Activated T-cell treated with anti-CD3 and anti-CD28 coated beads, Interleukin-2, amount 50 U/mL, for 24 hours (primary cell): ENCODE measurements around the gene HEATR9.
"Not testable (repeated sequence)": the region's sequence is repeated elsewhere in the genome, so short reads cannot be mapped to it uniquely, and the experiment has no call there.

Experiments
- DNase-seq: peaks from one replicate; pipeline ENCODE4 v3.0.0-alpha.2; 2020
- H3K27ac Mint-ChIP-seq: 2 replicates; pipeline ENCODE4 v1.8.0; 2020; ENCODE audit warnings: mild to moderate bottlenecking, mixed read lengths
- H3K27me3 Mint-ChIP-seq: 2 replicates; pipeline ENCODE4 v1.8.0; 2020; ENCODE audit warnings: mixed read lengths
- H3K36me3 Mint-ChIP-seq: 2 replicates; pipeline ENCODE4 v1.8.0; 2020; ENCODE audit warnings: low read depth, mixed read lengths
- H3K4me1 Mint-ChIP-seq: 2 replicates; pipeline ENCODE4 v1.8.0; 2020; ENCODE audit warnings: low read depth, mixed read lengths
- H3K4me3 Mint-ChIP-seq: 2 replicates; pipeline ENCODE4 v1.8.0; 2020; ENCODE audit warnings: mild to moderate bottlenecking, moderate library complexity, mixed read lengths
- H3K9me3 Mint-ChIP-seq: 2 replicates; pipeline ENCODE4 v1.8.0; 2020; ENCODE audit warnings: mixed read lengths

Gene HEATR9

GRCh38 chr17:35900708-35901480 is 32.2 kb upstream of the HEATR9 start:
- peak overlapping the region; percentile 0 for H3K27ac Mint-ChIP-seq
- H3K27me3 Mint-ChIP-seq: no peaks in the 10 kb centered on the region
- peaks cover 52% of the 10 kb centered on the region for H3K4me1 Mint-ChIP-seq
- H3K36me3 Mint-ChIP-seq: no peaks in the 10 kb centered on the region
- peak overlapping the region; percentile 28 for H3K4me3 Mint-ChIP-seq
- DNase-seq: no peak
- H3K9me3 Mint-ChIP-seq: no peaks in the 10 kb centered on the region

- DNase-seq: no peak
- peaks cover 58% of the 10 kb centered on the region for H3K4me1 Mint-ChIP-seq
- no peaks in the 10 kb centered on the region for H3K27me3 Mint-ChIP-seq
- peak overlapping the region; percentile 66 for H3K27ac Mint-ChIP-seq
- H3K4me3 Mint-ChIP-seq: peak overlapping the region; percentile 6
- H3K9me3 Mint-ChIP-seq: no peaks in the 10 kb centered on the region
- H3K36me3 Mint-ChIP-seq: no peaks in the 10 kb centered on the region
Observed at GRCh38 chr17:35900280-35900679, 31.6 kb upstream of the HEATR9 start.

DNA sequence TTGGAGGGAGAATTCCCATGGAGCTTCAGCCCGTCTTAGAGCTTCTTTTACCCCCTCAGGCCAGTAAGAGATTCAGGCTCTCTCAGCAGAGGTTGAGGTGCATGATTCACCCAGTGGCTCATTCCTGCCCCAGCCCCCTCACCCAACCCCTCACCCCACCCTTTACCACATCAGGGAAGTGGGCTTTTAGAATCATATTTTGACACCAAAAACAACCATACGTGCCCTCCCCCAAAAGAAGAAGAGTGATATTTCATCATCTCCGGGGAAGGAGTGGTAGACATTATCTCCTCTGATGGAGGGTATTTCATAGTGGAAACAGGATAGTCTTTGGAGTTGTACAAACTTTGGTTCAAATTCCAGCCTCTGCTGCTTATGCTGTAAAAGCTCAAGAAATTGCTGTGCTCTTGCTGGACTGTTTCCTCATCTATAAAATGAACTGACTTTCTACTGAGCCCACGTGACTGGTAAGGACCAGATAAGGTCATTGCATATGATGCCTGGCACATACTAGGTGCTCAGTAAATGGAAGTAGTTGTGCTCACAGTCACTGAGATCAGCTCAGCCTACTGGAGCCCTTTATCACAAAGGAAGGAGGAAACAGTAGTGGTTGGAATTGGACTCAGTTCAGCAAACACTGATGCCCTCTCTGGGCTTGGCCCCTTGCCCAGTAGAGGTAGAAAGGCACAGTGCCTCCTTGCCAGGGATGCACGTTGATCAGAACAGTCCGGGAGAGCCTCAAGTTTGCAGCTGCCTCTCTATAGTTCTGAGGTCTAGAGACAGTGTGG is 29.8 kb upstream of the HEATR9 start:
- peak overlapping the region; percentile 83 for H3K27ac Mint-ChIP-seq
- peak overlapping the region; percentile 61 for H3K4me3 Mint-ChIP-seq
- no peak for DNase-seq

GRCh38 chr17:35897772-35898171 is 29.1 kb upstream of the HEATR9 start:
- not testable (repeated sequence) for DNase-seq, H3K36me3 Mint-ChIP-seq, H3K27me3 Mint-ChIP-seq, H3K9me3 Mint-ChIP-seq
- H3K27ac Mint-ChIP-seq: peak overlapping the region; percentile 83
- peak overlapping the region; percentile 61 for H3K4me3 Mint-ChIP-seq
- H3K4me1 Mint-ChIP-seq: peaks cover 67% of the 10 kb centered on the region

More for the DNA sequence above, 29.8 kb upstream of the HEATR9 start:
- Mint-ChIP-seq H3K27me3 (no peaks in the 10 kb centered on the region), H3K36me3 (no peaks in the 10 kb centered on the region), H3K4me1 (peaks cover 65% of the 10 kb centered on the region), H3K9me3 (no peaks in the 10 kb centered on the region)

DNA sequence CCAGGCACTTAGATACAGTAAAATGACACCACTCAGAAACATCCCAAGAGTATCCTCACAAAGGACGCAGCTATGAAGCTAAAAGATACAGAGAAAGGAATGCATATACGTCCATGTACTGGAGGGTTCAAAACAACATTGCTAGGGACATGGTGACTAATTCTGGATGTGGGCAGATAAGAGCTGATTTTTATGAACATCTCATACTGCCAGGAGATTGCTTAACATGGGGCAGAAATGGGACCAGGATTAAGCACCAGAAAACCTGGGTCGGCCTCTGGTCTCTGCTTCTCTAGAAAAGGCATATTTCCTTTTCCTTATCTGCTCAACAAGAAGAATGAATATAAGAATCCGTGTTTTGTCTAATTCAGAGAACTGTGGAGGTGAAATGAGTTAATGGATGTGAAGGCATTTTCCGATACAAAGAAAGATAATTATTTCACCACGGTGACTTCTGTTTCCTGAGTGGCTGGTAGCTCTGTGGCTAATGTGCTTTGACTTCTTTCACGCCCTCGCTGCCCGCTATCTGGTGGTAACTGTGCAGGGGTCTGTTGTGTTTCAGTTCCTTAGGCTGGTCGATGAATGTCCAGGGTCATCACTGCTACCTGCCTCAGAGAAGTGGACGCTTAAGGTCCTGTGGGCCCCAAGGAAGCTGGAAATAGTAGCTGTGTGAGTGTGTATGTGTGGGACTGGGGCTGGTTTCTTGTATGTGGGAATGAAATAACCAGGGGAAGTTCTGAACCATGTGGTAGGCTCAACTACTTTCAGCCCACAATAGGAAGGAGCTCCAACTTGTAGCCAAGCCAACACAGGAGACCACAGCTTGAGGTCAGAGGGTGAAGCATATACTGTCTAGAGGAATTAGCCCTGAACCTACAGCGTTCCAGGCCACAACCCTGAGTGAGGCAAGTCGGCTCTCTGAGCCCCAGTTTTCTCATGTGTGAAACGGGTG is 27.2 kb upstream of the HEATR9 start:
- DNase-seq: peak; percentile 51
- Mint-ChIP-seq H3K9me3 (no peaks in the 10 kb centered on the region), H3K4me3 (peak overlapping the region; percentile 44), H3K27ac (peak overlapping the region; percentile 93), H3K27me3 (no peaks in the 10 kb centered on the region), H3K36me3 (no peaks in the 10 kb centered on the region), H3K4me1 (peaks cover 77% of the 10 kb centered on the region)

DNA sequence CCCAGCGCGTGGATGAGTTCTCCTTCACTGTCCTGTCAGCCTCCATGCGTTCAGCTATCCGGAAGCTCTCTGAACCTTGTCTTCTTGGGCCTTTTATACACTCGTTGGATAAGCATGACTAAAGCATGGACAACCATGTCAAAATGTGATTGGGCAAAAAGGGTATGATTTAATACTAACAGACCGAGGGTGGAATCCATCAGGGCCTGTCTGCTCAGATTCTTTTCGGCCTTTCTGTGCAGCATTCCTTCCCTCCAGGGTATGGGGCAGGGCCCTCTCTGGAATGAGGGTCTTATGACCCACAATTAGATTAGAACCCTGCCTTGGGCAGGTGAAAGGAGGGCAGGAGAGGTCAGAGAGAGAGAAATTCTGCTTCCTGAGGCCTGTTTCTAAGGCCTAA is 25.5 kb upstream of the HEATR9 start:
- H3K27me3 Mint-ChIP-seq: no peaks in the 10 kb centered on the region
- no peak for DNase-seq
- H3K9me3 Mint-ChIP-seq: no peaks in the 10 kb centered on the region
- no peaks in the 10 kb centered on the region for H3K36me3 Mint-ChIP-seq
- no peak overlapping the region for H3K27ac Mint-ChIP-seq
- peaks cover 76% of the 10 kb centered on the region for H3K4me1 Mint-ChIP-seq
- no peak overlapping the region for H3K4me3 Mint-ChIP-seq

DNA sequence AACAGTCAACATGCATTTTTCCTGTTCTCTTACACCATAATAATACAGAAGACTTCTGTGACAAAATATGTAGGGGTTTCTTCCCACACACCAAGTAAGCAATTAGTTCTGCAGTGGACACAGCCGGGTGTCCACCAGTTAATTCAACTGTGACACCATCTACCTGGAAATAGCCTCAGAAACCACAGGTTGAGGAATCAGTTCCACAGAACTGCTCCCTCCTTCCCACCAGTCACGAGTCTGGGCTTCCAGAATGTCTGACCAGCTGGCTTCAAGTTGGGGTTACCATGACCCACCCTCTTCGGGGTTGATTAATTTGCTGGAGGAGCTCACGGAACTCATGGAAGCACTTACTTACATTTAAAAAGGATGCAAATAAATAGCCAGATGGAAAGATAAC is 25.1 kb upstream of the HEATR9 start:
- H3K36me3 Mint-ChIP-seq: no peaks in the 10 kb centered on the region
- H3K4me3 Mint-ChIP-seq: no peak overlapping the region
- no peaks in the 10 kb centered on the region for H3K9me3 Mint-ChIP-seq
- H3K27me3 Mint-ChIP-seq: no peaks in the 10 kb centered on the region
- DNase-seq: no peak
- no peak overlapping the region for H3K27ac Mint-ChIP-seq
- H3K4me1 Mint-ChIP-seq: peaks cover 76% of the 10 kb centered on the region

DNA sequence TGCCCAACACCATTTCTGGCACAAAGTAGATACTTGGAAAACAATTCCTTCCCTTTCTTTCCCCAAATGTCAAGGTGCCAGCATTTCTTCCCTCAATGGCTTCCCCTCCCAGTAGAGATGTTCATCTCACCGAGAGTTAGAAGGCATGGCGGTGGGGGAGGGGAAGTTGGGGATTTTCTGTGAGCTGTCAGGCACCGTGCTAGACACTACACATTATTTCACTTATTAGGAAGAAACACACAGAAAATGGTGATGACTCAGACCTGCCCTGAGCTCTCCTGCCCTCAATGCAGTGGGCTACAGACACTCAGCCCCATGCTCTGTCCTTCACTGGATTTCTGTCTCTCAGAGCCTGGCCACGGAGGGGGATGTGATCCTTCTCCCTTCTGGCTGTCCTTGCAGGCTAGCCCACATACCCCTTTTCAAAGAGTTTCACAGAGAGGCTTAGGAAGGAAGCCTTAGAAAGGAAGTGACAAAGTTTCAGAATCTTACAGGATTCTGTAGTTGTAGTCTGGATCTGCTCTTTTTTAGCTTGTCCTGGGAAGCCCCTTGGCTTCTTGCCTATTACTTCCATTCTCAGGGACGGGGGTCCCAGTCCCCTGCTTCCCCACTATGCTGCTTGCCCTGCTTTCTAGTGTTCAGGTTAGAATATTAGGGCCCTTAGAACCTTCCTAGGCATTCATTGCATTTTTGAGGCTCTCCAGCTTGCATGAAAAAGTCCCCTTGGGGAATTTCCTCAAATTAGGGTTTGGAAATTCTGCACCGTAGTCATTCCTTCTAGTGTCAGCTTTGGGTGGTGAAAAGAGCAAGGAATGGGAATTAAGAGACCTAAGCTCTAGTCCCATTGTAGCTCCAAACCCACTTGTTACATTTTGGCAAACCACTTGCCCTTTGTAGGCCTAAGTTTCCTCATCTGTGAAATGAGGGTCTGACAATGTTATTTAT is 23.7 kb upstream of the HEATR9 start:
- H3K27me3 Mint-ChIP-seq: no peaks in the 10 kb centered on the region
- peaks cover 71% of the 10 kb centered on the region for H3K4me1 Mint-ChIP-seq
- peak overlapping the region; percentile 75 for H3K27ac Mint-ChIP-seq
- peak overlapping the region; percentile 35 for H3K4me3 Mint-ChIP-seq
- no peaks in the 10 kb centered on the region for H3K9me3 Mint-ChIP-seq
- H3K36me3 Mint-ChIP-seq: no peaks in the 10 kb centered on the region
- DNase-seq: peak; percentile 71

DNA sequence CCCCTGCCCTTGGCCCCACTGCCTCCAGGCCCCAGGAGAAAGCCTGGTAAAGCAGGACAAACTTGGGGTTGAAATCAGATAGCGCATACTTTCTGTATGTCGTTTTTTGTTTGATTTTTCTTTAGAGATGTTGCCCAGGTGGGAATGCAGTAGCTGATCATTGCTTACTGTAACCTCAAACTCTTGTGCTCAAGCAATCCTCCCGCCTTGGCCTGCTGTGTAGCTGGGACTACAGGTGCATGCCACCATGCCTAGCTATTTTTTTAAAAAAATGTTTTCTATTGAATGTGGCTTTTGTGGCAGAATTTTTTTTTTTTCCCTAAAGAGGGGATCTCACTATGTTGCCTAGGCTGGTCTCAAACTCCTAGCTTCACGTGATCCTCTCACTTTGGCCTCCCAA is 22.6 kb upstream of the HEATR9 start:
- H3K9me3 Mint-ChIP-seq: no peaks in the 10 kb centered on the region
- H3K27ac Mint-ChIP-seq: peak overlapping the region; percentile 31
- no peaks in the 10 kb centered on the region for H3K36me3 Mint-ChIP-seq
- H3K27me3 Mint-ChIP-seq: no peaks in the 10 kb centered on the region
- peaks cover 68% of the 10 kb centered on the region for H3K4me1 Mint-ChIP-seq
- H3K4me3 Mint-ChIP-seq: no peak overlapping the region
- DNase-seq: no peak

DNA sequence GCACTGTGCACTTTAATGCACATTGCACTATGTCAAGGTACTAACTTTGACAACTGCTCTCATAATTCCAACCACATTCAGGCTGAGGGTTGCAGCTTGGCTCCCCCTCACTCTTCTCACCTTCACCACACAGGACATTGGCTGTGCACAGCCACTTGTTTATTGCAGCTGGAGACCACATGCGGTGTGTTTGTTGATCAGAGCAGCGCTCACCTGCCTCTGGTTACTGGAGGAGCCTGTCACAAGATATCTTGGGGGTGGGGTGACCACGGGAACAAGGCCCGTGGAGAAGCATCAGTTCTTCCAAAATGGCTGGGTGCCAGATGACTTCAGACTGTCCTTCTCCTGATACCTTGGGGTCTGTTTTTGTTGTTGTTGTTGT is 22.1 kb upstream of the HEATR9 start:
- Mint-ChIP-seq H3K4me3 (no peak overlapping the region), H3K27me3 (no peaks in the 10 kb centered on the region), H3K36me3 (no peaks in the 10 kb centered on the region), H3K4me1 (peaks cover 63% of the 10 kb centered on the region), H3K9me3 (no peaks in the 10 kb centered on the region), H3K27ac (peak overlapping the region; percentile 31)
- peak; percentile 48 for DNase-seq

GRCh38 chr17:35889818-35890773 is 21.4 kb upstream of the HEATR9 start:
- Mint-ChIP-seq H3K4me1 (peaks cover 61% of the 10 kb centered on the region), H3K4me3 (no peak overlapping the region), H3K27me3 (no peaks in the 10 kb centered on the region), H3K27ac (no peak overlapping the region), H3K9me3 (no peaks in the 10 kb centered on the region), H3K36me3 (no peaks in the 10 kb centered on the region)
- DNase-seq: no peak

DNA sequence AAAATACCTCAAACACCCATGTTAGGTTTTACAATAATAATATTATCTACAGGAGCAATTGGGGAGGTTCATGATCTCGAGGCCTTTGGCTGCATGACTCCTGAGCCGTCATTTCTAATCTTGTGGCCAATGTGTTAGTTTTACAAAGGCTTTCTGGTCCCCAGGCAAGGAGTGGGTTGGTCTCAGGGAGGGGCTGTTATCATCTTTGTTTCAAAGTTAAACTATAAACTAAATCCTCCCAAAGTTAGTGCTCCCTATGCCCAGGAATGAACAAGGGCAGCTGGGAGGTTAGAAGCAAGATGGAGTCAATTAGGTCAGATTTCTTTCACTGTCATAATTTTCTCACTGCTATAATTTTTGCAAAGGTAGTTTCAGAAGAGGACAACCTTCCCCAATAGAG is 20.6 kb upstream of the HEATR9 start:
- peaks cover 60% of the 10 kb centered on the region for H3K4me1 Mint-ChIP-seq
- peak overlapping the region; percentile 66 for H3K27ac Mint-ChIP-seq
- DNase-seq: no peak

More for the DNA sequence above, 20.6 kb upstream of the HEATR9 start:
- Mint-ChIP-seq H3K4me3 (no peak overlapping the region), H3K36me3 (no peaks in the 10 kb centered on the region), H3K9me3 (no peaks in the 10 kb centered on the region), H3K27me3 (no peaks in the 10 kb centered on the region)
